ENCODE results near the gene YARS1. TPM values are rescaled to one million over a fixed set of nuclear protein-coding genes. Genes with fewer than 3 reads are reported as not detected.

YARS1 gene
- total RNA-seq, 1 donor from 2014 or later = 197 TPM

DNA sequence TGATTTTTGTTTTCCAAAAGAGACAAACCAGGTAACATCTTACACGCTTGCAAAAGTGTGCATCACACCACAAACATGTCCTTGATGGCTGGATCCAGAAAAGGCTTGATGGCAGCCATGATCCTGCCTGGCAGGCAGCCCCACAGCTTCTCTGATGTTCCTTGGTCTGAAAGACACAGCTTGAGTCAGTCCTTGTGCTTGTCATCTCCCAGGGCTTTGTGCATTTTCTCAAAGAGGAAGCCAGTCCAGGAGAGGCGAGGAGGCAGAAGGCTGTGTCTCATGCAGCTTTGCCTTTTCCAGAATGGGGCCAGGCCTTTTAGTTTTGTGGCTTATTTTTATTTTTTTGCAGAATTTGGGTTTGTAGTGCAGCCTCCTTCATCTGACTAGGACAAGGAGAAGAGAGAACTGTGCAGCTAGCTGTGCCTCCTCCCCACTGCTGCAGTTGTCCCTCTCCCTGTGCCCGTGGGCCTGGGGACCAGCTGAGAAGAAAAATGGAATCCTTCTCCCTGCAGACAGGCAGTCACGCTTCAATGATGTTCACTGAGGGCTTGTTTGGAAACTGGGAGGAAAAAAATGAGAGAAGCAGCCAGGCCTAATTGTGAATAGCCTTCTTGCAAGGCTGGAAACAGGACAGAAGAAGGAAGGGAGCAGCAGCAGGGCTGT, 46.2 kb upstream of the YARS1 start:
- peaks cover 6% of the 10 kb centered on the region for H3K27me3 Mint-ChIP-seq (ENCODE audit: unreplicated experiment)
- H3K4me3 Mint-ChIP-seq (ENCODE audit: unreplicated experiment) = no peak overlapping the region
- TF ChIP-seq, protein P1, sequence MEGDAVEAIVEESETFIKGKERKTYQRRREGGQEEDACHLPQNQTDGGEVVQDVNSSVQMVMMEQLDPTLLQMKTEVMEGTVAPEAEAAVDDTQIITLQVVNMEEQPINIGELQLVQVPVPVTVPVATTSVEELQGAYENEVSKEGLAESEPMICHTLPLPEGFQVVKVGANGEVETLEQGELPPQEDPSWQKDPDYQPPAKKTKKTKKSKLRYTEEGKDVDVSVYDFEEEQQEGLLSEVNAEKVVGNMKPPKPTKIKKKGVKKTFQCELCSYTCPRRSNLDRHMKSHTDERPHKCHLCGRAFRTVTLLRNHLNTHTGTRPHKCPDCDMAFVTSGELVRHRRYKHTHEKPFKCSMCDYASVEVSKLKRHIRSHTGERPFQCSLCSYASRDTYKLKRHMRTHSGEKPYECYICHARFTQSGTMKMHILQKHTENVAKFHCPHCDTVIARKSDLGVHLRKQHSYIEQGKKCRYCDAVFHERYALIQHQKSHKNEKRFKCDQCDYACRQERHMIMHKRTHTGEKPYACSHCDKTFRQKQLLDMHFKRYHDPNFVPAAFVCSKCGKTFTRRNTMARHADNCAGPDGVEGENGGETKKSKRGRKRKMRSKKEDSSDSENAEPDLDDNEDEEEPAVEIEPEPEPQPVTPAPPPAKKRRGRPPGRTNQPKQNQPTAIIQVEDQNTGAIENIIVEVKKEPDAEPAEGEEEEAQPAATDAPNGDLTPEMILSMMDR (IDR thresholded peaks at IDR 0.05; ENCODE audit: partially characterized antibody, unreplicated experiment) = no peak
- H3K27ac Mint-ChIP-seq (ENCODE audit: unreplicated experiment) = no peak overlapping the region
- H3K9me3 Mint-ChIP-seq (ENCODE audit: unreplicated experiment) = peaks cover 7% of the 10 kb centered on the region
- peaks cover 16% of the 10 kb centered on the region for H3K4me1 Mint-ChIP-seq (ENCODE audit: low read depth, unreplicated experiment)
- DNase-seq = no peak
- H3K36me3 Mint-ChIP-seq (ENCODE audit: unreplicated experiment) = peaks cover 21% of the 10 kb centered on the region

DNA sequence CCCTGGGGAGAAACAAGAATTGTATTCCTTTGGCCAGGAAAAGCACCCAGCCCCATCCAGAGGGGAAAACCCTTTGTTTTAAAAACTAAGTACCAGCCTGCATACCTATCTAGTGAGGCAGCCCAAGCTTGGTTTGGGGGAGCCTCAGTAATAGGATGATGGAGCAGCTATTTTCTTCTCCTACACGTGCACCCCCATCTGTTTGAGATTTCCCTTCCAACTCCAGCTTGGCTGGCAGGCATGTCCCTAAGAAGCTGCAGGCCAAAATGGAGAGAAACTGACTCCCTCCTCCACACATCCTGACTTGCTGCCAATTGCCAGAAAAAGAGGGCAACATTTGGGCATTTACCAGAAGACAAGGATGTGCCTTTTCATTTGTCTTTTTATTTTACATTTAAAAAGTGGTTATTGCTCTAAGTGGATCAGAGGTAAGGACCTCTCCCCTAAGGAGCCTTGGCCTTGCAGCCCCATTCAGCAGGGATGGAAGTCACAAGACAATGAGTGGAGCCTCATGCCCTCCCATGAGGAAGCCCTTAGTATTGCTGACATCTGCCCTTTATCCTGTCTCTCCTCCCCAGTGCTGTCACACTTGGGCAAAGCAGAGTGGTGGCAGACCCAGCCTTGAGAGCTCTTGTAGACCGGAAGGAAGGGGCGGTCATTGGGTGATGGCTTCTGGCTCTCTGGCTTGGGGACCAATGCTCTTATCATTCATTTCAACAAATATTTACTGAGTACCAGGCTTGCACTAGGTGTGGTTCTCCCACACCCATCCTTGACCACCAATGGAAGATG, 44.9 kb upstream of the YARS1 start:
- H3K27me3 Mint-ChIP-seq (ENCODE audit: unreplicated experiment) = peaks cover 6% of the 10 kb centered on the region
- peaks cover 19% of the 10 kb centered on the region for H3K36me3 Mint-ChIP-seq (ENCODE audit: unreplicated experiment)
- TF ChIP-seq, protein P1 (IDR thresholded peaks at IDR 0.05; ENCODE audit: partially characterized antibody, unreplicated experiment) = no peak
- peak overlapping the region; percentile 25 for H3K4me3 Mint-ChIP-seq (ENCODE audit: unreplicated experiment)
- peaks cover 6% of the 10 kb centered on the region for H3K9me3 Mint-ChIP-seq (ENCODE audit: unreplicated experiment)
- H3K27ac Mint-ChIP-seq (ENCODE audit: unreplicated experiment) = peak overlapping the region; percentile 75
- peaks cover 14% of the 10 kb centered on the region for H3K4me1 Mint-ChIP-seq (ENCODE audit: low read depth, unreplicated experiment)
- DNase-seq = no peak

DNA sequence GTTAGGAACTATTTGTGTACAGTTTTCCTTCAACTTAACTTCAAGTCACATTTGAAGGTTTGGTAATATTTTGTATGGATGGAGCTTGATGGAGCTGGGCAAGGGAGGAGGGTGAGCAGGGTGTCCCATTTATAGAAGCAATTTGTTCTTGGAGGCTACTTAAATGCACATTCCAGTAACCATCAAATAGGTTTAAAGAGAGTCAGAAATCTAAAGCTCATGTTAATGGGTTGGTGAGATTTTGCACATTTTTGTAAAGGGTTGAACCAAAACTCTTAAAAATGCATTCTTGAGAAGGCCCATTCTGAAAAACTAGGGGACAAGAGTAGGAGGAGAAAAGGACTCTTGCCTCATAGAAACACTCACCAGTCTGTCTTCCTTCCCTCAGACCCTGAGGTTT, 43.4 kb upstream of the YARS1 start:
- Mint-ChIP-seq H3K27me3 (ENCODE audit: unreplicated experiment) (peaks cover 6% of the 10 kb centered on the region), H3K27ac (ENCODE audit: unreplicated experiment) (peak overlapping the region; percentile 5)

DNA sequence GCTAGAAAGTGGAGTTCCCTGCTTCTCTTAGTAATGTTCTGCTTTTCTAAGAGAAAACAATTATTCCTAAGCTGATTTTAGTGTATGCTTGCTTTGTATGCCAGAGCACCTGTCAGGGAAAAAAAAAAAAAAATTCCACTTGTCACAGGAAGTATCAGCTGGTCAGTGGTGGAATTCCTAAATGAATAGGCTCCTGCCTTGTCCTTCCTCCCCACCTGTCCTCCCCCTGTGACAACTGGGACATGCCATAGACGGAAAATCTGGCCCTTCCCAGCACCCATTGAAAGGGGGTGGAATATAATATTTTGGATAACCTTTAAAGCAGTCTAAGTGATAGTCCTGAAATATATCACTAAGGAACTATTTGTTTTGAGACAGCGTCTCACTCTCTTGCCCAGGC, 42.8 kb upstream of the YARS1 start:
- Mint-ChIP-seq H3K27ac (ENCODE audit: unreplicated experiment) (no peak overlapping the region), H3K4me1 (ENCODE audit: low read depth, unreplicated experiment) (peaks cover 11% of the 10 kb centered on the region), H3K4me3 (ENCODE audit: unreplicated experiment) (no peak overlapping the region), H3K27me3 (ENCODE audit: unreplicated experiment) (peaks cover 6% of the 10 kb centered on the region), H3K9me3 (ENCODE audit: unreplicated experiment) (peaks cover 2% of the 10 kb centered on the region), H3K36me3 (ENCODE audit: unreplicated experiment) (peaks cover 13% of the 10 kb centered on the region)
- TF ChIP-seq, protein P1 (IDR thresholded peaks at IDR 0.05; ENCODE audit: partially characterized antibody, unreplicated experiment) = no peak
- no peak for DNase-seq

More for the DNA sequence above, 43.4 kb upstream of the YARS1 start:
- H3K4me1 Mint-ChIP-seq (ENCODE audit: low read depth, unreplicated experiment) = peaks cover 11% of the 10 kb centered on the region
- TF ChIP-seq, protein P1 (IDR thresholded peaks at IDR 0.05; ENCODE audit: partially characterized antibody, unreplicated experiment) = no peak
- DNase-seq = no peak
- no peak overlapping the region for H3K4me3 Mint-ChIP-seq (ENCODE audit: unreplicated experiment)
- H3K36me3 Mint-ChIP-seq (ENCODE audit: unreplicated experiment) = peaks cover 13% of the 10 kb centered on the region
- H3K9me3 Mint-ChIP-seq (ENCODE audit: unreplicated experiment) = peaks cover 2% of the 10 kb centered on the region

DNA sequence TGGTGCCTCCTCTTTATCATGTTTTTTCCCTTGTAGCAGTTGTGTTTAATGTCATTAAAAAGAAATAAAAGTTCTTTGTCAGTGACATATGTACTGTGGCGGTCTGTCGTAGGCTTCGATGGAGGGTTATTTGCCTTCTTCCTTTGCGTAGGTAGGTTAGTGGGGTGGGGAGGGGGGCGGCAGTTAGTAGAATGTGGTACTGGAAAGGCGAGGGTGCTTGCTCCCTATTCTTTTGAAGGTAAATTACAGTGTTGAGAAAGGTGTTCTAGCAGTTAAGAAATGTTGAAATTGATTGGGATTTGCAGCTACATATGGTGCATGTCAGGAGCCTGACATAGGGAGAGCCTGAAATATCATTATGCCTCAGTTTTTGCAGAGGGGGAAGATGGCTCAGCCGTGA, 41.6 kb upstream of the YARS1 start:
- Mint-ChIP-seq H3K9me3 (ENCODE audit: unreplicated experiment) (peaks cover 2% of the 10 kb centered on the region), H3K27ac (ENCODE audit: unreplicated experiment) (peak overlapping the region; percentile 25), H3K27me3 (ENCODE audit: unreplicated experiment) (peaks cover 6% of the 10 kb centered on the region), H3K4me3 (ENCODE audit: unreplicated experiment) (no peak overlapping the region), H3K4me1 (ENCODE audit: low read depth, unreplicated experiment) (peaks cover 11% of the 10 kb centered on the region), H3K36me3 (ENCODE audit: unreplicated experiment) (peaks cover 13% of the 10 kb centered on the region)
- DNase-seq = no peak
- TF ChIP-seq, protein P1 (IDR thresholded peaks at IDR 0.05; ENCODE audit: partially characterized antibody, unreplicated experiment) = no peak

Measured in glutamatergic neuron (in vitro differentiated cells).